Activated naive CD8-positive, alpha-beta T cell treated with anti-CD3 and anti-CD28 coated beads for 36 hours (primary cell): Measurements from ENCODE around the gene CD209. TPM values are rescaled to one million over a fixed set of nuclear protein-coding genes. Genes with fewer than 3 reads are reported as not detected.
"Not testable (repeated sequence)": the region's sequence is repeated elsewhere in the genome, so short reads cannot be mapped to it uniquely, and the experiment has no call there.

Experiments used
- DNase-seq: peaks from one replicate; pipeline ENCODE4 v3.0.0; 2021
- H3K27ac Mint-ChIP-seq: one replicate; pipeline ENCODE4 v1.8.0; 2022; ENCODE audit warnings: mild to moderate bottlenecking, moderate library complexity, mixed read lengths
- H3K27me3 Mint-ChIP-seq: one replicate; pipeline ENCODE4 v1.8.0; 2022; ENCODE audit warnings: mild to moderate bottlenecking, mixed read lengths
- H3K36me3 Mint-ChIP-seq: one replicate; pipeline ENCODE4 v1.8.0; 2021; ENCODE audit warnings: mild to moderate bottlenecking, mixed read lengths
- H3K4me1 Mint-ChIP-seq: one replicate; pipeline ENCODE4 v1.8.0; 2021; ENCODE audit warnings: mixed read lengths
- H3K4me3 Mint-ChIP-seq: one replicate; pipeline ENCODE4 v1.8.0; 2022; ENCODE audit warnings: mild to moderate bottlenecking, moderate library complexity, mixed read lengths
- H3K9me3 Mint-ChIP-seq: one replicate; pipeline ENCODE4 v1.8.0; 2022; ENCODE audit warnings: mixed read lengths
- total RNA-seq, 2 experiments: library from RNA; stranded (reverse); gene quantifications; one replicate each; pipeline ENCODE4 v1.2.3, GENCODE V29; 2021

Gene CD209, protein sequence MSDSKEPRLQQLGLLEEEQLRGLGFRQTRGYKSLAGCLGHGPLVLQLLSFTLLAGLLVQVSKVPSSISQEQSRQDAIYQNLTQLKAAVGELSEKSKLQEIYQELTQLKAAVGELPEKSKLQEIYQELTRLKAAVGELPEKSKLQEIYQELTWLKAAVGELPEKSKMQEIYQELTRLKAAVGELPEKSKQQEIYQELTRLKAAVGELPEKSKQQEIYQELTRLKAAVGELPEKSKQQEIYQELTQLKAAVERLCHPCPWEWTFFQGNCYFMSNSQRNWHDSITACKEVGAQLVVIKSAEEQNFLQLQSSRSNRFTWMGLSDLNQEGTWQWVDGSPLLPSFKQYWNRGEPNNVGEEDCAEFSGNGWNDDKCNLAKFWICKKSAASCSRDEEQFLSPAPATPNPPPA
- not detected for total RNA-seq

DNA sequence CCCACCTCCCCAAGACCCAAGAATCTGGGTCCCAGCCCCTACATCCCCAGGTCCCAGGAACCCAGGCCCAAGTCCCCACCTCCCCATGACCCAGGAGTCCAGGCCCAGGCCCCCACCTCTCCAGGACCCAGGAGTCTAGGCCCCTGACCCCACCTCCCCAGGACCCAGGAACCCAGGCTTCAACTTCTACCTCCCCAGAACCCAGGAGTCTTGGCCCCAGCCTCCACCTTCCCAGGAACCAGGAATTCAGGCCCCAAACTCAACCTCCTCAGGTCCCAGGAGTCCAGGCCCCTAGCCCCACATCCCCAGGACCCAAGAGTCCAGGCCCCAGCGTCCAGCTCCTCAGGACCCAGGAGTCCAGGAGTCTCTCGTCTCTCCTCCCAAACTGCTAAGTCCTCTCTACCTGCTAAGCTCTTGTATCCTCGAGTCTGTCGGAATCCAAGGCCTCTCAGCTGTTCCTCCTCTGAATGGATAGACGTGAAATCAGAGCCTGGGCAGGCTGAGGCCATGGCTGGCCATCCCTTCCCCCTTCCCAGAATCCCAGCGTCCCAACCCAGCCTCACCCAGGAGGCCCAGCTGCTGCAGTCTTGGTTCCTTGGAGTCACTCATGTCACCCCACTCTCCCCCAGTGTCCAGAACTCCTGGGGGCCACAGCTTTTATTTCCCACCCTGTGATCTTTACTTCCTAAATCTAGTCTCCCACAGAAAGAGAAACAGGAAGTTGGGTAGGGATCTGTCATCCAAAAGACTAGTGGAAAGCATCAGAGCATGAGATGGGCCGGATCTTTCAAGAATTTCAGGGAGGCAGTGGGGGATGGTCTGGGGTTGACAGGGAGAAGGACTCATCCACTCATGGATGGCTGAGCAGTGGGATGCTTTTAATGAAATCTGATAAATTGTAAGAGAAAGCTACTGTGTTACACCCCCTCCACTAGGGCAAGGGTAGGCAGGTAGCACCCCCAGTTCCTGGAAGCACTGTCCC is at the start of gene CD209:
Gene CD209, minus strand, starts transcription at position 632 of the 982 bp plus-strand sequence. Its CDS starts 23 bp downstream, at position 609.
- Mint-ChIP-seq H3K27me3 (peaks cover 14% of the 10 kb centered on the region), H3K4me3 (no peak within 1 kb of the TSS), H3K9me3 (peaks cover 13% of the 10 kb centered on the region), H3K36me3 (peaks cover 10% of the 10 kb centered on the region), H3K27ac (no peak within 1 kb of the TSS), H3K4me1 (peaks cover 25% of the 10 kb centered on the region)
- no peak for DNase-seq

DNA sequence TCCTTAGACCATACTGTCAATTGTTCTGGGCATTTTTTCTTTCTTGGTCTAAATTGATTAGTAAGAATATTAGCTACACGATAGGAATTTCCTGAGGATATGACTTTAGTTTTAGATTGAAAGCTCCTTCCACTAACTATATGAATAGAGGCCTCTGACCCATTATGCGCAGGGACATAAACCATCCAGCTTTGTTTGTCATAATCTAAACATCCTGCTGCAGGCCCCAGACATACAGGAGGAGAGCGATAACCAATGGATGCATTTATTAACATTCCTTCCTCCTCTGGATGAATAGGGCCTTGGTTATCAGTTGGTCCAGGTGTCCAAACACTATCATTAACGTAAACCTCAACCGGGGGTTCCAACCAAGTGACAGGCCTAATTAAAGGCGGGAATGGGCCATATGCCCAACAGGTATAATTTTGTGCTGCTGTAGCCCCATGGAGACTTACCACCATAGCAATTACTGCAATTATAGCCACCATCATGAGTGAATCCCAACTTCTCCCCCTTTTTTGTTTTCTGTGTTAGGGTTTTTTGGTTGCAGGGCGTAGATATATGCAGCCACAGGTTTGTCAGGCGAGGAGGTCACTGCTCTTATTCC is 48.3 kb upstream of the CD209 start:
- Mint-ChIP-seq H3K27me3 (peaks cover 25% of the 10 kb centered on the region), H3K27ac (no peak overlapping the region), H3K9me3 (peaks cover 2% of the 10 kb centered on the region), H3K4me3 (no peak overlapping the region), H3K36me3 (no peaks in the 10 kb centered on the region), H3K4me1 (peaks cover 9% of the 10 kb centered on the region)
- no peak for DNase-seq

DNA sequence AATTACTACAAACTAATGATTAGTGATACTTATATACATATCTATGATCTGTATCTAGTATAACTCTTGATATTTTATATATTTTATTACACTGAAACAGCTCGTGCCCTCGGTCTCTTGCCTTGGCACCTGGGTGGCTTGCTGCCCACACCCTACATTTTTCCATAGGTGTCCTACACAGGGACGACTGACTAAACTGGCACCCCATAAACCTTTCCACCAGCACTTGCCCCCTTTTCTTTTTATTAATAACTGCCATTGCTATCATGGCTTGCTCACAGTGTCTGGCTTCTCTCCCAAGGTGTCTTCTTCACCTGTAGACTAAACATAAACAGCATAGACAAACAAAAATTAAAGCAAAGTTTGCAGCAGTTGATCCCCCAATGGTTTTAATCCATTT is 46.2 kb upstream of the CD209 start:
- Mint-ChIP-seq H3K4me1 (peaks cover 6% of the 10 kb centered on the region), H3K27ac (no peak overlapping the region), H3K27me3 (peaks cover 31% of the 10 kb centered on the region), H3K36me3 (no peaks in the 10 kb centered on the region), H3K4me3 (no peak overlapping the region), H3K9me3 (peaks cover 2% of the 10 kb centered on the region)
- DNase-seq: no peak

DNA sequence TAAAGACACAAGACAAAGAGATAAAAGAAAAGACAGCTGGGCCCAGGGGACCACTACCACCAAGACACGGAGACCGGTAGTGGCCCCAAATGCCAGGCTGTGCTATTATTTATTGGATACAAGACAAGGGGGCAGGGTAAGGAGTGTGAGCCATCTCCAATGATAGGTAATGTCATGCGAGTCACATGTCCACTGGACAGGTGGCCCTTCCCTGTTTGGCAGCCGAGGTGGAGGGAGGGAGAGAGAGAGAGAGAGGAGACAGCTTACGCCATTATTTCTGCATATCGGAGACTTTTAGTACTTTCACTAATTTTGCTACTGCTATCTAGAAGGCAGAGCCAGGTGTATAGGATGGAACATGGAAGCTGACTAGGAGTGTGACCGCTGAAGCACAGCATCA is 45.4 kb upstream of the CD209 start:
- peaks cover 34% of the 10 kb centered on the region for H3K27me3 Mint-ChIP-seq
- not testable (repeated sequence) for DNase-seq, H3K4me3 Mint-ChIP-seq, H3K36me3 Mint-ChIP-seq, H3K27ac Mint-ChIP-seq, H3K4me1 Mint-ChIP-seq, H3K9me3 Mint-ChIP-seq

DNA sequence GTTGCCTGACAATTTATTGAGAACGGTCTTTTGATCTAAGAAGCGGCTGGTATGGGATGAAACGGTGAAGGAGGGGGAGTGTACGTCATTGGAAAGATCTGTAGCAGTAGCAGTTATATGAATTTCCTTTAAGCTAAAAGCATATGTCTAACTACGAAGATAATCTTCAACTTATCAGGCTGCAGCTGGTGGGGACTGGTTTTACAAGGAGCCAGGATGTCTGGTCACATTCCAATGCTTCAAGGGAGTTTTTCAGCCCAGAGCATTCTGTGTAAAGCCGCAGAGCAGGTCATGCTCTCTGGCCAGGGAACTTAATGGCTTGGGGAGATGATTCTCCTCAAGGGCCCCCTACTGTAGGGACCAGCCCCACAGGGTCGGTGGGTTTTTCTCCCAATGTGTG is 44.9 kb upstream of the CD209 start:
- H3K36me3 Mint-ChIP-seq: no peaks in the 10 kb centered on the region
- no peak for DNase-seq
- H3K4me3 Mint-ChIP-seq: no peak overlapping the region
- H3K4me1 Mint-ChIP-seq: peaks cover 8% of the 10 kb centered on the region
- peaks cover 2% of the 10 kb centered on the region for H3K9me3 Mint-ChIP-seq
- H3K27me3 Mint-ChIP-seq: peaks cover 36% of the 10 kb centered on the region
- no peak overlapping the region for H3K27ac Mint-ChIP-seq

DNA sequence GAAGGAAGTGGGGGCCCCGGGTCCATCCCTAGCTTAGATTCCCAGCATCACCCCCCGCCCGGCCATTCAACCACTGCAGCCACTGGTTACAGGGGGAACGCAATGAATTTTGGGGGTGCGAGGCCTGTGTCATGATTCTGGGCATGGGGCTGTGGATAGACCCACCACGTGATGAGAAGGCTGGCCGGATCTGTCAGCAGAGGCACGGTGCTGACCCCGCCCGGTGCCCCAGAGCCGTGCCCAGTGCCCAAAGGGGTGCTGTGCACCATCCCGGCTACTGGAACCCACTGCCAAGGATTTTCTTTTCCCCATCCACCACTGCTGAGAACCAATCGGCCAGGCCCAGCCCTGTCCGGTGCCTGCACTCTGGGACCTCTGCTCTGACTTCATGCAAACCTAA is 43.1 kb upstream of the CD209 start:
- Mint-ChIP-seq H3K4me3 (no peak overlapping the region), H3K36me3 (no peaks in the 10 kb centered on the region), H3K27ac (no peak overlapping the region), H3K27me3 (peaks cover 49% of the 10 kb centered on the region), H3K9me3 (peaks cover 2% of the 10 kb centered on the region), H3K4me1 (peaks cover 9% of the 10 kb centered on the region)
- no peak for DNase-seq

DNA sequence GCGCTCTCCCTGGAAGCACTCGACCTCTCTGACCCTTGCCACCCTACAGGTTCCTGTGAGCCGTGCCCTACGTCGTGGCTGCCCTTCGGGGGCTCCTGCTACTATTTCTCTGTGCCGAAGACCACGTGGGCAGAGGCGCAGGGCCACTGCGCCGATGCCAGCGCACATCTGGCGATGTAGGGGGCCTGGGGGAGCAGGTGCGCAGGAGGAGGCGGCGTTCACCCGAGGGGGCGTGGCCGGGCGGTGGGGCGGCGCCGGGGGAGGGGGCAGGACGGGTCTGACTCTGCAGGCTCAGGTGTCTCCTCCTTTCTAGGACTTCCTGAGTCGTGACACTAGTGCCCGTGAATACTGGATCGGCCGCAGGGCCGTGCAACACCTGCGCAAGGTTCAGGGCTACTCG is 42.1 kb upstream of the CD209 start:
- Mint-ChIP-seq H3K27ac (no peak overlapping the region), H3K27me3 (peaks cover 58% of the 10 kb centered on the region), H3K4me3 (peak overlapping the region; percentile 48), H3K36me3 (no peaks in the 10 kb centered on the region), H3K9me3 (peaks cover 2% of the 10 kb centered on the region), H3K4me1 (peaks cover 9% of the 10 kb centered on the region)
- no peak for DNase-seq

DNA sequence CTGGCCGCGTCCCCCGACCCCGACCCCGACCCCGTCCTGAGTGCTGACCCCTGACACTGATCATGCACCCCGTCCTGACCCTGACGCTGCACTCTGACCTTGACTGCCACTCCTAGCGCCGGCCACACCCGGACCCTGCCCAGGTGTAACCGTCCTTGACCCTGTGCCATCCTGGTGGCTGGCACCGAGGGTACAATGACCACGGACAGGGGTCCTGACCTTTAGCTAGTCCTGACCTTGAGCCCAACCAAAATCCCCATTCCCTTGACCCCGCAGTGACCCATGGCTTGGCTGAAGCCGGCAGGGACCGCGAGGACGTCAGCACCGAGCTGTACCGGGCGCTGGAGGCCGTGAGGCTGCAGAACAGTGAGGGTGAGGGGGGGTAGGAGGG is 41.6 kb upstream of the CD209 start:
- Mint-ChIP-seq H3K27me3 (peaks cover 56% of the 10 kb centered on the region), H3K36me3 (no peaks in the 10 kb centered on the region), H3K4me1 (peaks cover 9% of the 10 kb centered on the region), H3K9me3 (peaks cover 2% of the 10 kb centered on the region), H3K4me3 (no peak overlapping the region), H3K27ac (no peak overlapping the region)
- no peak for DNase-seq

DNA sequence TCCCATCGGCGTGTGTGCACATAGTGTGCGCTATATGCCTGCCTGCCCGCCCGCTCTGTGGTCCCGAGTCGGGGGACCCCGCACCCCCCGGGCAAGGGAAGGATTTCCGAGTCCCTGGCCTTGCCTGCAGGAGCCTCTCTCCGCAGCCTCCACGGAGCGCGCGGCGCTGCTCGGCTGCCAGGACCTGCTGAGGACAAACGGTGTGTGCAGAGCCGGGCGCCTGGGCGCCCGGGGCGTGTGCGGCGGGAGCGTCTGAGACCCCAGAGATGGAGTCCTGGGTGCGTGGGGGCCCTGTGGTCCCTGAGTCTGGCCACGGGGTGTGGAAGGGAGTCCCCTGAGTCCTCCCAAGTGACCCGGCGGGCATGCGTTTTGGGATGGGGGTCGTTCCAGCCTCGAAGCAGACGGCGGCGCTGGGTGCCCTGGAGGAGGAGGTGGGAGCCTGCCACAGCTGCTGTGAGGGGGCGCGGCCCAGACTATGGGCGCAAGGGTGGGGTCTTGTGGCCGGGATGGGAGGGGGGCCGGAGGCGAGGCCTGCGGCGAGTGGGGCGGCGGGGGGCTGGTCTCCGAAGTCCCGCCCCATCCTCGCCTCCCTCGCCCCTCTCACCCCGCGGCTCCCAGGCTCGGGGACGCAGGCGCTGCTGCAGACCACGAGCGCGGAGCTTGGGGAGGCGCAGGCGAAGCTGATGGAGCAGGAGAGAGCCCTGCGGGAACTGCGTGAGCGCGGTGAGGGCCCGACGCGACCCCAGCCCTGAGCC is 41.0 kb upstream of the CD209 start:
- H3K4me3 Mint-ChIP-seq: no peak overlapping the region
- H3K27me3 Mint-ChIP-seq: peaks cover 62% of the 10 kb centered on the region
- H3K4me1 Mint-ChIP-seq: peaks cover 9% of the 10 kb centered on the region
- H3K36me3 Mint-ChIP-seq: no peaks in the 10 kb centered on the region
- H3K9me3 Mint-ChIP-seq: no peaks in the 10 kb centered on the region
- no peak overlapping the region for H3K27ac Mint-ChIP-seq
- DNase-seq: no peak

DNA sequence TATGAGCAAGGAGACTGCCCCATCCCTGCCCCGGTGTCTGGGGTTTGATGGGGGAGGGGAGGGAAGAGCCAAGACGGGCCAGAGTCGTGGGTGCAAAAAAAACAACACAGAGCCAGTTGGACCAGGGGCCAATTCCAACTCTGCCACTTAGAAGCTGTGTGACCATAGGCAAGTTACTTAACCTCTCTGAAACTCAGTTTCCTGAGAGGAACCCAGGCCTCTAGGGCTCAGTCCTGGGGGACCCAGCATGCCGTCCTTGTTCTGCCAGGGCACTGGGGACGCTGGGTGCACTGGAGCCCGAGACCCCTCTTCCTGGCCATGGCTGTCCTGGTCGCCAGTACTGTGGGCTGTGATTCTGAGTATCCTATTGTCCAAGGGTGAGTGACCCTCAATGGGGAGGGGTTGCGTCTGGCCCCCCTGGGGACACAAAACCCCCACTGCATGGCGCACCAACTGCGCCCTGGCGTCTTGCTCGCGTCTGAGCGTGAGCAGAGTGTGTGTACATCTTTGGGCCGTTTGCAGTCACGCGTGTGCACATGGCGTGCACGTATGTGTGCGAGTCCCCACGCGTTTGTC is 40.4 kb upstream of the CD209 start:
- peaks cover 9% of the 10 kb centered on the region for H3K4me1 Mint-ChIP-seq
- H3K27me3 Mint-ChIP-seq: peaks cover 66% of the 10 kb centered on the region
- no peak overlapping the region for H3K4me3 Mint-ChIP-seq
- no peak for DNase-seq
- no peaks in the 10 kb centered on the region for H3K9me3 Mint-ChIP-seq
- no peak overlapping the region for H3K27ac Mint-ChIP-seq
- H3K36me3 Mint-ChIP-seq: no peaks in the 10 kb centered on the region

DNA sequence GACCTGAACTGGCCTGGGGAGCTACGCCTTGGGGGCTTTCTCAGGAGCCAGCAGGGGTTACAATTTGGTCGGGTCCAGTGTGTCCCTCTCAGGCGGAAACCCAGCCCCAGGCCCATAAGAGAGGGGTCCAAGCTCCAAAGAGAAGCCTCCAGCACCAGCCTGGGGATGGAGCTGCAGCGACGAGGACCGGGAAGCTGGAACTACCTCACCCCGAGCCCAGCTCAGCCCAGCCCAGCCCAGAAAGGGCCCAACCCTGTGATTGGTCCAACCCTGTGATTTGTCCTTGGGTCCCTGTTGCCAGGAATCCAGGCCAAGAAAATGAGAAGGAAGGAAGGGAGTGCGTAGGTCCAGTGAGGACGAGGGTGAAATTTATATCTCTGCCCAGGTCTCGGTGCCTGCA is 39.8 kb upstream of the CD209 start:
- no peaks in the 10 kb centered on the region for H3K9me3 Mint-ChIP-seq
- no peak overlapping the region for H3K27ac Mint-ChIP-seq
- peaks cover 9% of the 10 kb centered on the region for H3K4me1 Mint-ChIP-seq
- no peak for DNase-seq
- peaks cover 66% of the 10 kb centered on the region for H3K27me3 Mint-ChIP-seq
- no peaks in the 10 kb centered on the region for H3K36me3 Mint-ChIP-seq
- no peak overlapping the region for H3K4me3 Mint-ChIP-seq

DNA sequence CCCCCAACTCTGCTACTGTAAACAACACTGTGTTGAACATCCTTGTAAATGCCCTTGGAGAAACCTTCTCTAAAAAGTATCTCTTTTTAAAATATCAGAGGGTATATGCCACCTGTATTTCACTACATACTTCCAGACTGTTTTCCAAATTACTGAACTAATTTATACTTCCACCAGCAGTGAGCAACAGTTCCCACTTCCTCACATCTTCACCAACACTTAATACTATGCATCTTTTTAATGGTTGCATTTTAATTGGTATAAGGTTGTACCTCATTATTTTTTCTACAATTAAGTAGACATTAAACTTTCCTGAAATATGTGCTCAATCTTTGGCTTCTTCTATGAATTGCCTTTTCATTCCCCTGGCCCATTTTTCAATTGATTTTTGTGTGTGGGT is 37.5 kb upstream of the CD209 start:
- DNase-seq: no peak
- Mint-ChIP-seq H3K4me3 (no peak overlapping the region), H3K4me1 (peaks cover 9% of the 10 kb centered on the region), H3K27ac (no peak overlapping the region), H3K36me3 (no peaks in the 10 kb centered on the region), H3K27me3 (peaks cover 61% of the 10 kb centered on the region), H3K9me3 (no peaks in the 10 kb centered on the region)

DNA sequence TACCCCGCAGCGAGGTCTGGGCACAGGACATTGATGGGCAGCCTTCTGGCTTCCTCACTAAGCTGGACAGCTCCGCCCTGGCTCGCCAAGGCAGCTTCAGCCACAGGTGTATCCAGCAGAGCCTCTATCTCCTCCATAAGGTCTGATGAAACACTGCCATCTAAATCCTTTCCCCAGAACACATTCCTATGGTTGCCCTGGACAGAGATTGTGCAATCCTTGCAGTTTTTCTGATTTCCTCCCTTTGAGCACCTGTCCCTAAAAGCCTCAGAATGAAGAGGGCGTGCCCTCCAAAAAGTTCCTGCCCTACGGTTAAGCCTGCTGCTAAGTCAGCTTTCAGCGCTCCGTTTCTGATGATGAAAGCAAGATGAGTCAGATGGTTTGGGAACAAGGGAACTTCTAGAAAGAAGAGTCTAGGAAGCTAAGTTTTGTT is 36.7 kb upstream of the CD209 start:
- H3K4me3 Mint-ChIP-seq: no peak overlapping the region
- H3K27ac Mint-ChIP-seq: no peak overlapping the region
- H3K36me3 Mint-ChIP-seq: no peaks in the 10 kb centered on the region
- H3K4me1 Mint-ChIP-seq: peaks cover 3% of the 10 kb centered on the region
- peaks cover 52% of the 10 kb centered on the region for H3K27me3 Mint-ChIP-seq
- no peak for DNase-seq
- no peaks in the 10 kb centered on the region for H3K9me3 Mint-ChIP-seq

DNA sequence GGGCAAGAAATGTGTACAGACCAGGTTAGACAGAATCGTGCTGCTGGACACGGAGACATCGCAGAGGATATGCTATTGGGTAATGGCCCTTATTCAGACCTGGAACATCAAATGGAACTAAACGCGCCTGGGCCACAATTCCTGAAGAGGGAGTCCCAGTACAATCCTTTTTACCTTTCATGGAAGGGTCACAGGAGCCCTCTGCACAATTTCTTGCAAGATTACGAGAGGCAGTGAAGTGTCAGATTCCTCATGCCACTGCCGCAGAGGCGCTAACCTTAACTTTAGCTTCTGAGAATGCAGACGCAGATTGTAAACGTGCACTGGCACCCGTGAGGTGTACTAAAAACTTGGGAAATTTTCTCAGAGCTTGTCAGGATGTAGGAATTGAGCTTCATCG is 33.8 kb upstream of the CD209 start:
- peaks cover 38% of the 10 kb centered on the region for H3K27me3 Mint-ChIP-seq
- H3K4me1 Mint-ChIP-seq: peaks cover 2% of the 10 kb centered on the region
- no peak overlapping the region for H3K27ac Mint-ChIP-seq
- no peaks in the 10 kb centered on the region for H3K36me3 Mint-ChIP-seq
- DNase-seq: no peak
- H3K9me3 Mint-ChIP-seq: no peaks in the 10 kb centered on the region
- no peak overlapping the region for H3K4me3 Mint-ChIP-seq
